Naive B cell (primary cell): ENCODE measurements around the gene YES1. TPM values are rescaled to one million over a fixed set of nuclear protein-coding genes. Genes with fewer than 3 reads are reported as not detected.
"Not testable (repeated sequence)": the region's sequence is repeated elsewhere in the genome, so short reads cannot be mapped to it uniquely, and the experiment has no call there.

Source experiments
- ATAC-seq, 2 donors: fragments of 150-1000 bp; cut with Tn5 transposase; 2 replicates each; pipeline ENCODE4 v1.10.0; 2021; ENCODE audit warnings: low read depth in 2 of 2, mild to moderate bottlenecking in 2 of 2, moderate library complexity in 2 of 2
- DNase-seq: peaks from one replicate; pipeline ENCODE4 v3.0.0; 2022
- H3K27ac Mint-ChIP-seq, 6 donors: one replicate each; pipeline ENCODE4 v1.8.0; 2020 to 2022; ENCODE audit warnings: mild to moderate bottlenecking in 6 of 6, mixed read lengths in 6 of 6, moderate library complexity in 5 of 6, inconsistent platforms in 2 of 6
- H3K27me3 Mint-ChIP-seq, 3 donors: one replicate each; pipeline ENCODE4 v1.8.0; 2021 to 2022; ENCODE audit warnings: mixed read lengths in 3 of 3, mild to moderate bottlenecking in 1 of 3
- H3K36me3 Mint-ChIP-seq, 2 donors: one replicate each; pipeline ENCODE4 v1.8.0; 2020 to 2022; ENCODE audit warnings: mixed read lengths in 2 of 2, inconsistent platforms in 1 of 2, mild to moderate bottlenecking in 1 of 2
- H3K4me1 Mint-ChIP-seq, 3 donors: one replicate each; pipeline ENCODE4 v1.8.0; 2020 to 2022; ENCODE audit warnings: mixed read lengths in 3 of 3, inconsistent platforms in 1 of 3, mild to moderate bottlenecking in 1 of 3, moderate library complexity in 1 of 3
- H3K4me3 Mint-ChIP-seq, 8 donors: one replicate each; pipeline ENCODE4 v1.8.0; 2020 to 2022; ENCODE audit warnings: mild to moderate bottlenecking in 8 of 8, mixed read lengths in 8 of 8, moderate library complexity in 8 of 8, inconsistent platforms in 2 of 8
- H3K9me3 Mint-ChIP-seq, 7 donors: one replicate each; pipeline ENCODE4 v1.8.0; 2020 to 2022; ENCODE audit warnings: mixed read lengths in 7 of 7, mild to moderate bottlenecking in 5 of 7, inconsistent platforms in 2 of 7, moderate library complexity in 1 of 7
- polyA plus RNA-seq, 6 donors: library from polyadenylated mRNA; unstranded; fragments of 300-500 nt; fragmentation: Illumina TruSeq; gene quantifications; one replicate each; pipeline ENCODE4 v1.2.3, GENCODE V29; 2021; ENCODE audit warnings: low read depth in 6 of 6

The YES1 gene
- polyA plus RNA-seq, 6 donors from 2014 or later: not detected

DNA sequence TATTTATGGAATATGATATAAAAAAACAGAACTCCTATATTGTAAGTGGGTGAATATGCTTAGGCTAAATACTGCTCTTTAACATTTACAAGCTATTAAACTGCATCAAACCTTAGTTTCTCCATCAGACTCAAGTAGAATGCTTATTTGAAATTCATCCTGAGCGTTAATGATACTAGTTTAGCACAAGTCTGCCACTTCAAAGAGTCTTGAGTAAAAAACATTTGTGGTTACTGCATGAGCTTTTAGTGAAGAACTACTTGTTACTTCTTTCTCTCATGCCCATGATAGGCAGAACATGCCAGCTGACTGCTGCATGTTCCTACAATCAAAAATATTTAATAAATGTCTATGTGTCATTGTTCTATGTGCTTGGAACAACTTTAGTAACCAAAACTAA lies 12.1 kb downstream of the YES1 start:
- ATAC-seq: no peak
- Mint-ChIP-seq H3K9me3 (peaks cover 0 to 5% (median 3%) of the 10 kb centered on the region in 7 donors), H3K4me3 (no peak overlapping the region), H3K27me3 (peaks cover 41 to 50% (median 42%) of the 10 kb centered on the region in 3 donors), H3K36me3 (no peaks in the 10 kb centered on the region), H3K4me1 (no peaks in the 10 kb centered on the region), H3K27ac (no peak overlapping the region)
- DNase-seq: no peak

DNA sequence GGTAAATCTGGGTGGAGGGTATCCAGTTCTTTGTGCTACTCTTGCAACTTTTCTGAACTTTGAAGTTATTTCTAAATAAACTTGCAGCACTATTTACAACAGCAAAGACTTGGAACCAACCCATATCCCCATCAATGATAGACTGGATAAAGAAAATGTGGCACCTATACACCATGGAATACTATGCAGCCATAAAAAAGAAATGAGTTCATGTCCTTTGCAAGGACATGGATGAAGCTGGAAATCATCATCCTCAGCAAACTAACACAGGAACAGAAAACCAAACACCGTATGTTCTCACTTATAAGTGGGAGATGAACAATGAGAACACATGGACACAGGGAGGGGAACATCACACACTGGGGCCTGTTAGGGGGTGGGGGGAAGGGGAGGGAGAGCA lies 16.7 kb downstream of the YES1 start:
- not testable (repeated sequence) for DNase-seq, H3K27ac Mint-ChIP-seq, H3K36me3 Mint-ChIP-seq, H3K4me3 Mint-ChIP-seq, H3K4me1 Mint-ChIP-seq, ATAC-seq
- Mint-ChIP-seq H3K9me3 (peaks cover 0 to 19% (median 7%) of the 10 kb centered on the region in 7 donors), H3K27me3 (peaks cover 30 to 39% (median 37%) of the 10 kb centered on the region in 3 donors)

DNA sequence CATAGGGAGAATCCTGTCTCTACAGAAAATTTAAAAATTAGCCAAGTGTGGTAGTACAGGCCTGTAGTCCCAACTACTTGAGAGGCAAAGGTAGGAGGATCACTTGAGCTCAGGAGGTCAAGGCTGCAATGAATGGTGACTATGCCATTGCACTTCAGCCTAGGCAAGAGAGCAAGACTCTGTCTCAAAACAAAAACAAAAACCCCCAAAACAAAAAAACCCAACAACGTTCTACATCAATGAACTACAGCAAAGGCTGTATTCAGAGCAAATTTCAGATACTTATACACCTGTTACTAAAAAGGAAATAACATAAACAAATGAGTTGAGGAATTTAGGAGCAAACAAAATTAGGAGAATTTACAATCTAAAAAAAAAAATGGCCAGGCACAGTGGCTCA lies 22.6 kb downstream of the YES1 start:
- Mint-ChIP-seq H3K4me1 (no peaks in the 10 kb centered on the region), H3K9me3 (peaks cover 0 to 10% (median under 1%) of the 10 kb centered on the region in 7 donors), H3K36me3 (peaks cover 0 to 4% of the 10 kb centered on the region in 2 donors), H3K27me3 (peaks cover 0 to 30% (median 21%) of the 10 kb centered on the region in 3 donors), H3K27ac (no peak overlapping the region), H3K4me3 (no peak overlapping the region)
- no peak for ATAC-seq
- no peak for DNase-seq

DNA sequence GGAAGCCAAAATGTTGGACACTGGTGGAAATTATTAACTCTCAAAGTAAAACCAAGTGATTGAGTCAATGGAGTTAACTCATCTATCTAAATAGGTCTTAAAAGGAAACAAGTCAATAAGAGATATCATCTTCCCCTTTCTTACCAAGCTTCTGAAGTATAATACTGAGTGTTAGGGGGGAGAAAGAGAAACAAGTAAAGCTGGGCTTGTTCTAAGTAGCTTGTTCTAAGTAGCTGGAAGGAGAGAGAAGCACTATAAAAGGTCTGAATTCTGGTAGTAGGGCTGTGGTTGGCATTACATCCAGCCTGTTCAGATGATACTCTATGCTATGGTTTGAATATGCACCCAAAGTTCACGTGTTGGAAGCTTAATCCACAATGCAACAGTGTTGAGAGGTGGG lies 26.8 kb downstream of the YES1 start:
- no peak for ATAC-seq

DNA sequence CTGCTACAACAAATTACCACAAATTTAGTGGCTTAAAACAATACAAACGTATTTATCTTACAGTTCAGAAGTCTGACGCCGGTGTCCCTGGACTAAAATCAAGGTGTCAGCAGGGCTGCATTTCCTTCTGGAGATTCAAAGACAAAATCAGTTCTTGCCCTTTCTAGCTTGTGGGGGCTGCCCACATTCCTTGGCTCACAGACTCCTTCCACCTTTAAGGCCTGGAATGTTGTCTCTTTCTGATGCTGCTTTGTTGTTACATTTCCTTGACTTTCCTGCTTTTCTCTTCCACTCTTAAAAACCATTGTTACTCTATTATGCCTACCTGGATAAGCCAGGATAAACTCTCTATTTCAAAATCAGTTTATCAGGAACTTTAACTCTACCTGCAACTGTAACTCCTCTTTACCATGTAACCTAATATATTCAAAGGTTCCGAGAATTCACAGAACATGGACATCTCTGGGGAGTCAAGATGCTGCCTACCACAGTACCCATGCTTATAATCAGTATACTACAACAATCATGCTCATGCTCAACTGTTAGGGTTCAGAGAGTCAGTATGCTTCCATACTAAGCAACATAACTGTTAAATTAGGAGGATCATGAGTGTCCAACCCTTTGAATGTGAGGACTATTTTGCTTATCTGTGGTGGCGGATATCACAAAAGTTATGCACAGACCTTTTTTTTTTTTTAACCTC lies 27.4 kb downstream of the YES1 start:
- Mint-ChIP-seq H3K4me1 (no peaks in the 10 kb centered on the region), H3K27me3 (peaks cover 0 to 39% (median 30%) of the 10 kb centered on the region in 3 donors)

More for the DNA sequence above, 26.8 kb downstream of the YES1 start:
- Mint-ChIP-seq H3K9me3 (no peaks in the 10 kb centered on the region), H3K27me3 (peaks cover 0 to 39% (median 26%) of the 10 kb centered on the region in 3 donors), H3K4me1 (no peaks in the 10 kb centered on the region), H3K36me3 (no peaks in the 10 kb centered on the region), H3K27ac (no peak overlapping the region), H3K4me3 (no peak overlapping the region)
- DNase-seq: no peak

DNA sequence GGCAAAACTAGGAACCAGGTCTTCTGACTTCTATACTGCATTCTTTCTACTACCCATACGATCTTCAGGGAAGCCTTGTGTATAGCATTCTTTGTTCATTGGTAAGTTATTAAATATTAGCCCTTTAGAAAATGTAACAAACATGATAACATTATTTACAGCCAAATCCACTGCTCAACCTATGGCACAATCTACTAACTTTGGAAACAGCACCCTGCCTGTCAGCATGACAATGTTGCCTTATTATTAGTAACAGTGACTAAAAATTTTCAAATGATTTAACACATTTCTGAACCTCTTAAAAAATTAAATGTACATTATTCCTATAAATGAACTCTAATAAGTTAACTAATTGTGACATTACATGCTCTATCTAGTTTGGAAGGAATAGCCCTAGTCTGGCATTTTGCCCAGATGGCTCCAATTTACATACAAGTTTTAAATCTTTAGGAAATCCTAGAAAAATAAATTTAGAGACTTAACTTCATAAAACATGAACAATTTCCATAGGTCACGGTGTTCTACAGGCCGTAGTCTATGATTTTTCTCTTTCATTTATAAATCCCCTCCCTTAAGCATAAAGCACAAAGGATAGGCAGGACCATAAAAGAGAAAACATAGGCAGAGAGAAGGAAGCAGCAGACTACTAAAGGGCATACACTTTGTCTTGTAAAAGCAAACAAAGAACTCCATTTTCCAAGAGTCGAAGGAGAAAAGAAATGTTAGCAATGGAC lies 33.7 kb downstream of the YES1 start:
- ATAC-seq (no peak), DNase-seq (no peak)
- Mint-ChIP-seq H3K4me1 (no peaks in the 10 kb centered on the region), H3K4me3 (no peak overlapping the region), H3K36me3 (no peaks in the 10 kb centered on the region), H3K9me3 (no peaks in the 10 kb centered on the region), H3K27me3 (peaks cover 11 to 28% (median 26%) of the 10 kb centered on the region in 3 donors), H3K27ac (no peak overlapping the region)

More for the DNA sequence above, 27.4 kb downstream of the YES1 start:
- H3K36me3 Mint-ChIP-seq: no peaks in the 10 kb centered on the region
- DNase-seq: no peak
- no peak overlapping the region for H3K4me3 Mint-ChIP-seq
- no peaks in the 10 kb centered on the region for H3K9me3 Mint-ChIP-seq
- H3K27ac Mint-ChIP-seq: no peak overlapping the region
- ATAC-seq: no peak

DNA sequence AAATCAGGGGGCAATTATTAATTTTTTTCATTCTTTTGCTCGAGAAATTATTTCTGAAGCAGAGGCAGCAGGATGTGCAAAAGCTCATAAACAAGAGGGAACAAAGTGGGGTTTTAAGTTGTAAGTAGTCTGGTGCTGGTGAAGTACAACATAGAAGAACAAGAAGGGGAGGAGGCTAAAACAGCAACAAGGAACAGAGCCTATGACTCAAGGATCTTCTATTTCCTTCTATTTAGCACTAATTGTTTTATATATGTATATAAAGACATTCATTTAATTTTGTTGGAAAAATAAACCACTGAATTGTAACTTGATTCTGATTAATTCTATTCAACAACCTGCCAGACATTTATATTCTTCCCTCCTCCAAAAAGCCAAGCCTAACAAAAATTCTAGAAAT lies 35.0 kb downstream of the YES1 start:
- ATAC-seq: no peak
- Mint-ChIP-seq H3K4me3 (no peak overlapping the region), H3K27me3 (peaks cover 11 to 27% (median 25%) of the 10 kb centered on the region in 3 donors), H3K36me3 (no peaks in the 10 kb centered on the region), H3K9me3 (no peaks in the 10 kb centered on the region), H3K27ac (no peak overlapping the region), H3K4me1 (no peaks in the 10 kb centered on the region)
- no peak for DNase-seq

DNA sequence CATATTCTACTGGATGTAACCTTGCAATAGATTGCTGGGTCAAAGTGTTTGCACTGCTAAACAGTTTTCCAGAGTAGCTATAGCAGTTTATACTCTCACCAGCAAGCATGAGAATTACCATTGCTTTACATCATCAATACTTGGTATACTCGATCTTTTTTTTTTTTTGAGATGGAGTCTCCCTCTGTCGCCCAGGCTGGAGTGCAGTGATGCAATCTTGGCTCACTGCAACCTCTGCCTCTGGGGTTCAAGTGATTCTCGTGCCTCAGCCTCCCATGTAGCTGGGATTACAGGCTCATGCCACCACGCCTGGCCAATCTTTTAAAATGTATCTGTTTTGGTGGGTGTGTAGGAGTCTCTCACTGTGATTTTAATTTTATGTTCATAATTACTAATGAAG lies 36.0 kb downstream of the YES1 start:
- not testable (repeated sequence) for H3K4me3 Mint-ChIP-seq, H3K27ac Mint-ChIP-seq, ATAC-seq, H3K4me1 Mint-ChIP-seq, H3K9me3 Mint-ChIP-seq, H3K36me3 Mint-ChIP-seq, DNase-seq
- peaks cover 11 to 25% (median 16%) of the 10 kb centered on the region in 3 donors for H3K27me3 Mint-ChIP-seq

DNA sequence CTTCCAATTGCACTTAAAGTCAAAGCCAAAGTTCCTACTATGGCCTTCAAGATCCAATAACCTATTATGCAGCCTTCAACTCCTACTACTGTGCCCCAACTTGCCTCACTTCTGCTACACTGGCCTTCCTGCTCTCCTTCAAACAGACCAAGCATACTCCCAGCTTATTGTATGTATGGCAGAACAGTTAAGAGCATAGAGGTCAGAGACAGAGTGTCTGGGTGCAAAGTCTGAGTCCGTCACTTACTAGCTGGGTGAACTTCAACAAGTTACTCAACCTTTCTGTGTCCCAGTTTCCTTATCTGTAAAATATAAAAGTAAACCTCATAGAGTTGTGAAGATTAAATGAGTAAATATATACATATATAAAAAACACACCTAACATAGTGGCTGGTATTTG lies 37.2 kb downstream of the YES1 start:
- Mint-ChIP-seq H3K4me1 (no peaks in the 10 kb centered on the region), H3K27ac (no peak overlapping the region)
- no peak for DNase-seq

DNA sequence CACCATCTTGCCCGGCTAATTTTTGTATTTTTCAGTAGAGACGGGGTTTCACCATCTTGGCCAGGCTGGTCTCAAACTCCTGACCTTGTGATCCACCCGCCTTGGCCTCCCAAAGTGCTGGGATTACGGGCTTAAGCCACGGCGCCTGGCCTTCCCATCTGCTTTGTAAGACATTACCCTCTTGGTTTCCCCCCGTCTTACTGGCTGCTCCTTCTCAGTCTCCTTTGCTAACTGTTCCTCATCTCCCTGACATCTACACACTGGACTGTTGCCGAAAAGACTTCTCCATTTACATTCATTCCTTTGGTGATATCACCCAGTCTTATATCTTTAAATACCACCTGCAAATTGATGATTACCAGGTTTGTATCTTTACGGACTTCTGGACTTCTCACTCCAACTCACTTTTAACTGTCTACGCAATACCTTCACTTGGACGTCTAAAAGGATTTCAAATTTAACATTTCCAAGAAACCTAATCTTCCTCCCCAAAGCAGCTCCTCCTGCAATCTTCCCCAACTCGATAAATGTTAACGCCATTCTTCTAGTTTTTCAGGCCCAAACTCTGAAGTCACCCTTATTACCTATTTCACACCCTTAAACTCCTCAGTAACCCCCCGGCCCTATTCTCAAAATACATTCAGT lies 37.9 kb downstream of the YES1 start:
- Mint-ChIP-seq H3K27ac (no peak overlapping the region), H3K27me3 (peaks cover 11 to 14% (median 11%) of the 10 kb centered on the region in 3 donors), H3K4me3 (no peak overlapping the region), H3K4me1 (no peaks in the 10 kb centered on the region), H3K36me3 (no peaks in the 10 kb centered on the region), H3K9me3 (no peaks in the 10 kb centered on the region)
- ATAC-seq (no peak), DNase-seq (no peak)

More for the DNA sequence above, 37.2 kb downstream of the YES1 start:
- no peak for ATAC-seq
- Mint-ChIP-seq H3K36me3 (no peaks in the 10 kb centered on the region), H3K27me3 (peaks cover 11 to 17% (median 11%) of the 10 kb centered on the region in 3 donors), H3K4me3 (no peak overlapping the region), H3K9me3 (no peaks in the 10 kb centered on the region)

DNA sequence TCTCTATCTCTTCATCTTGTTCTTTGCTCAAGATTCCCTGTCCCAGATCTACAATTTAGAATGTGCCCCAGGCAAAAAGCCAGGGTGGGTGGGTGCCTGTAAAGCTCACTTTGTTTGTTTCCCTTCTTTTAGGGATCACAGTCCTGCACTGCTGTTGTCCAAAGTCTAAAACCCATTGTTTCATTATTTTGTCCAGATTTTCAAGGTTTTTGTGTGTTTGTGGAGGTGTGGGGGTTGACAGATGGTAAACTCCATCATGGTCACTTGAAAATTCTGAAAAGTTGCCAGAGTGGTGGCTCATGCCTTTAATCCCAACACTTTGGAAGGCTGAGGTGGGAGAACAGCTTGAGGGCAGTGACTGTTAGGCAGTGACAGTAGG lies 41.5 kb downstream of the YES1 start:
- no peak for ATAC-seq
- no peaks in the 10 kb centered on the region for H3K4me1 Mint-ChIP-seq
- peaks cover 11 to 18% (median 11%) of the 10 kb centered on the region in 3 donors for H3K27me3 Mint-ChIP-seq
- no peaks in the 10 kb centered on the region for H3K36me3 Mint-ChIP-seq
- no peak for DNase-seq
- no peak overlapping the region for H3K4me3 Mint-ChIP-seq
- H3K27ac Mint-ChIP-seq: no peak overlapping the region
- no peaks in the 10 kb centered on the region for H3K9me3 Mint-ChIP-seq

DNA sequence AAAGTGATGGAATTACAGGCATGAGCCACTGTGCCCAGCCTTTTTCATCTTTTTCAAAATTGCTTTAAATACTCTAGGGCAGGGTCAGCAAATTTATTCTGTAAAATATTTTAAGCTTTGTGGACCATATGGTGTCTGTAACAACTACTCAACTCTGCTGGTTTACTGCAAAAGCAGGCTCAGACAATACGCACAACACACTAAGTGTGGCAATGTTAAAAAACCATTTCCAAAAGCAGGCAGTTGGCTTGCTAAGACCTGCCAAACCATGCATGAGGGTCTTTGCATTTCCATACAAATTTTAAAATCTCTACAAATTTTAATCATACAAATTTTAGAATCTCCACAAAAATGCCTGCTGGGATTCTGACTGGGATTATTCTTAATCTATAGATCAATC lies 44.1 kb downstream of the YES1 start:
- H3K27ac Mint-ChIP-seq: no peak overlapping the region
- no peaks in the 10 kb centered on the region for H3K36me3 Mint-ChIP-seq
- peaks cover 0 to 4% (median 0%) of the 10 kb centered on the region in 7 donors for H3K9me3 Mint-ChIP-seq
- peaks cover 0 to 10% (median 0%) of the 10 kb centered on the region in 3 donors for H3K27me3 Mint-ChIP-seq
- DNase-seq (no peak), ATAC-seq (no peak)
- no peaks in the 10 kb centered on the region for H3K4me1 Mint-ChIP-seq
- no peak overlapping the region for H3K4me3 Mint-ChIP-seq

DNA sequence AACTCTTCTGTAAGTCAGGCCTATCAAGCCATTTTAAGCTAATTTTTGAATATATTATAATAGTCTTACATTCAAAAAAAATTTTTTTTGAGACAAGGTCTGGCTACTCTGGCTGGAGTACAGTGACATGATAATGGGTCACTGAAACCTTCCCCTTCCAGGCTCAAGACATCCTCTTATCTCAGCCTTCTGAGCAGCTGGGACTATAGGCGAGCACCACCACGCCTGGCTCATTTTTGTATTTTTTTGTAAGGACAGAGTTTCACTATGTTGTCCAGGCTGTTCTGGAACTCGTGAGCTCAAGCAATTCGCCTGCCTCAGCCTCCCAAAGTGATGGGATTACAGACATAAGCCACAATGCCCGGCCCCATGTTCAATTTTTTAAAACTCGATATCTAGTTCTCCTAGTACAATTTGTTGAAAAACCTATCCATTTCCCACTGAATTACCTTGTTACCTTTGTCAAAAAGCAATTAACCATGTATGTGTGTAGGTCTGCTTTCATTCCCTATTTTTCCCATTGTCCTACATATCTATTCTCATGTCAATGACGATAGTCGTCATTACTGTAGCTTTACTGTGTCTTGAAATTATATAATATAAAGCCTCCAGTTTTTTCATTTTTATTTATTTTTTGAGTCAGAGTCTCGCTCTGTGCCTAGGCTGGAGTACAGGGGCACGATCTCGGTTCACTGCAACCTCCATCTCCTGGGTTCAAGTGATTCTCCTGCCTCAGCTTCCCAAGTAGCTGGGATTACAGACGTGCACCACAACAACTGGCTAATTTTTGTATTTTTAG lies 44.8 kb downstream of the YES1 start:
- Mint-ChIP-seq H3K27ac (no peak overlapping the region), H3K36me3 (no peaks in the 10 kb centered on the region), H3K4me3 (no peak overlapping the region), H3K27me3 (peaks cover 0 to 9% (median 0%) of the 10 kb centered on the region in 3 donors), H3K4me1 (no peaks in the 10 kb centered on the region), H3K9me3 (peaks cover 0 to 4% (median 0%) of the 10 kb centered on the region in 7 donors)
- ATAC-seq: no peak
- no peak for DNase-seq
